GOT3 (cell line): ENCODE measurements around the gene SUB1.
"Not testable (repeated sequence)": the region's sequence is repeated elsewhere in the genome, so short reads cannot be mapped to it uniquely, and the experiment has no call there.

Experiments
- DNase-seq: peaks from one replicate; lab custom pipeline; 2025; ENCODE audit warnings: mixed read lengths; lab: John Stamatoyannopoulos, UW

Gene SUB1

GRCh38 chr5:32565145-32565544 is 20.2 kb upstream of the SUB1 start:
- no peak for DNase-seq

- DNase-seq, result no peak
Measured at GRCh38 chr5:32566319-32567111, 18.8 kb upstream of the SUB1 start.

DNA sequence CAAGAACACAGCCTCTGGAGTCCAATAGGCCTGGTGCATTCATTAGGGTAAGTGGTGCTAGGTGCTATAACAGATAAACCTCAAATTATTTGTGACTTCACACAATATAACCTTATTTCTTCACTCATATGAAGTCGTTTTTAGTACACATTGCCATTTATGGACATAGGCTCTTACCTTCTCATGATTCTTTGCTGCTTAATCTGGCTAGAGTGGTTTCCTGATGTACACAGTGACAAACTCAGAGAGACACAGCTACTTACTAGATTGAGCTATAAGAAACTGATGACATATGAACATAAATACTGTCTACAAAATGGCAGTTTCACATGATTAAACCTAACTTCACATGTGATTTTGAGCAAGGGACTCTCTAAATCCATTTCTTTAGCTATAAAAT is 14.2 kb upstream of the SUB1 start:
- DNase-seq, result no peak

- no peak for DNase-seq
Measured at GRCh38 chr5:32572778-32573480, 12.4 kb upstream of the SUB1 start.

GRCh38 chr5:32573481-32573854 is 11.9 kb upstream of the SUB1 start:
- not testable (repeated sequence) for DNase-seq

DNA sequence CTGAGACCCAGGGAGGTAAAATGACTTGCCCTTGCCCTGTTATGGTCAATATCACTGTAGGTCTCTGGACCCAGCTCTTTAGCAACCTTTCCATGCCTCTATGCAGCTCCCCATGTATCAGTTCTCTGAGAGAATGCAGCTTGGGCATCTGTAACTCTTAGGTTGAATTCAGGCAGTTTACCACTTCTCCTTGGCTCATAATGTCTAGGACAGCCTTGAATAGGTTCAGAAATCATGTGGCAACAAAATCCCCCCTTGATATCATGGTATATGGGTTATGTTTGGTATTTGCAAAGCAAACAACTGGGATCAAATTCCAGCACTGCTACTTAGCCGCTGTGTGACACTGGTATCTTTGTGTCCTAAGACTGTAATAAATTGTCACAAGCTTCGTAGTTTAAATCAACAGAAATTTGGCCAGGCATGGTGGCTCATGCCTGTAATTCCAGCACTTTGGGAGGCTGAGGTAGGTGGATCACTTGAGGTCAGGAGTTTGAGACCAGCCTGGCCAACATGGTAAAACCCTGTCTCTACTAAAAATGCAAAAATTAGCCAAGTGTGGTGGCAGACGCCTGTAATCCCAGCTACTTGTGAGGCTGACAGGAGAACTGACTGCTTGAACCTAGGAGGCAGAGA is 10.7 kb upstream of the SUB1 start:
- DNase-seq, result no peak

DNA sequence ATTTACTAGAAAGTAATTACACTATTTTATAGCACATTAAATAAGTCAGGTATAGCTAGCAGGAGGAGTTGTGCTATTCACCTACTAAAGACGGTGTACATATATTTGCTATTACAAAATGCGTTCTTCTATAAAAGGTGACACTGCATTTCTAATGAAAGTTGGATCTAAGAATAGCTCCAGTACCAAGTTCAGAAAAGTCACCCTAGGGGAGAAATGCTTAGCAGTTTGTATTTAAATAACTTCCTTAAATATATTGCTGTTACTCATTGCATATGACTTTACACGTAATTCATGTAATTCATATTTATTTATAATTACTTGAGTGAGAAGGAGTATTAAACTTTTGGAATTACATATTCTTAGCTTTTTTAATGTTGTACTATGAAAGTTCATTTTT is 7.0 kb upstream of the SUB1 start:
- no peak for DNase-seq

GRCh38 chr5:32578764-32579163 is 6.6 kb upstream of the SUB1 start:
- DNase-seq, result no peak

GRCh38 chr5:32581010-32581785 is 4.2 kb upstream of the SUB1 start:
- DNase-seq, result no peak

GRCh38 chr5:32583582-32584232 is 1.6 kb upstream of the SUB1 start:
- DNase-seq, result no peak

GRCh38 chr5:32584646-32585045 is 711 bp upstream of the SUB1 start:
- DNase-seq, result no peak

DNA sequence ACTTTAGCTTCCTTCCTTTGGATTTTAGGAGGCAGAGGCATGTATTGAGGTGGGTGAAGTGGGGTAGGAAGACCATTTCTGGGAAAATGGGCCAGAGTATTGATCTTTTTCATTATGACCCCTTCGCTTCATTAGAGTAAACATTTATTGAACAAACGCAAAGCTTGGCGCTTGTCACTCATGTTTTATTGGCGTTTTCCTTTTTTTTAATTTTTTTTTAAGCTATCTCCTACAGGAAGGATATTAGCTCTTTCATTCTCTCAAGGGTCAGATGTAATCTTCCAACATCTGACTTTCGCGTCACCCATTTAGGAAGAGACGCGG is 273 bp upstream of the SUB1 start:
- DNase-seq, result no peak

DNA sequence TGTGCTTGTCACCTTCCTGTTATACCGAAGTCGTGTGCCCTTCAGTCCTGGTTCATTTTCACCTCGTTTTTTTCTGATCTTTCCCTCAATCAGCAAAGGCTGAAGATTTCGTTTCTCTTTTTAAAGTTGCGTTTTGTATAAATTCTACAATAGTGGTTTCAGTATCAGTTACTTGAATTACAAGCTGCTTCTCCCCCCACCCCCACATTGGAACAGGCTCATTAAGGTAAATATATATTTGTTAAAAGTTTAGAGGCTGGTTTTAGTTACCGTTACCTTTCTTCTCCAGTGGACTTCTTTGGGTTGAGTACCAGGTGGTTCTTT is 881 bp downstream of the SUB1 start:
- DNase-seq, result no peak

DNA sequence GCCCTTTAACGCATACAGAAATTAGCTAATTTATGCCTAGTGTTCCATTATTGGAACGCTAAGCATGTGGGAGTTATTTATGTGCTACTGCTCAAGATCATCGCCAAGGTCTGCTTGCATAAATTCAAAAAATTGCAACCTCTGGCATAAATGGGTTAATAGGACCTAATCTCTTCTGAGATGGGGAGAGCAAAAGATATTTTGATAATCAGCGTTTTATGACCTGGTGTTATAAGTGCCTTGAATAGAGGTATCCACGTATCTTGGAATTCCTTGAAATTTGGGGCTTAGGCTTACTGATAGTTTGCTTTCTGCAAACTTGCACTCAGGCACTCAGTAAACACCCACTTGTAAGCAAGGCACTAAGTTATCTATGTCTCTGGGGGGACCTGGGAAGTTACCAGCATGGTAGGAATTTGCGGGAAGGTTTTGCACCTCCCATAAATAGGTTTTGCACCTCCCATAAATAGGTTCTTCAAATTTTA is 1.8 kb downstream of the SUB1 start:
- no peak for DNase-seq

DNA sequence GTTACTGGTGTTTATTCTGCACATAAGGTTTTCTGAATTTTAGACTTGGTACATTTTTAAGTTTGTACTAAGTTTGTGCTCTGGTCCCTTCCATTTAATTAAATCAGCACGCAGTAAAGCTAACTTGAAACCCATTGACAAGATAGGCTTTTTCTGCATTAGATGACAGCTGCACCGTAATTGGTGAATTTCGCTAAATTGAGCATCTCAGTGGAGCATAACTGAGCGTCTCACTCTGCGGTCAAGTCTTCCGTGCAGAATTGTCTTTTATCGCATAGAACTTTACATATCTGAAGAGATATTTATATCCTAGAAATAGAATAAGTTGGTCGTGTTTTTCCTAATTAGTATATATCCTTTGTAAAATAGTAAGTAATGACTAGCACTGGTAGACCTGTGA is 4.1 kb downstream of the SUB1 start:
- no peak for DNase-seq

DNA sequence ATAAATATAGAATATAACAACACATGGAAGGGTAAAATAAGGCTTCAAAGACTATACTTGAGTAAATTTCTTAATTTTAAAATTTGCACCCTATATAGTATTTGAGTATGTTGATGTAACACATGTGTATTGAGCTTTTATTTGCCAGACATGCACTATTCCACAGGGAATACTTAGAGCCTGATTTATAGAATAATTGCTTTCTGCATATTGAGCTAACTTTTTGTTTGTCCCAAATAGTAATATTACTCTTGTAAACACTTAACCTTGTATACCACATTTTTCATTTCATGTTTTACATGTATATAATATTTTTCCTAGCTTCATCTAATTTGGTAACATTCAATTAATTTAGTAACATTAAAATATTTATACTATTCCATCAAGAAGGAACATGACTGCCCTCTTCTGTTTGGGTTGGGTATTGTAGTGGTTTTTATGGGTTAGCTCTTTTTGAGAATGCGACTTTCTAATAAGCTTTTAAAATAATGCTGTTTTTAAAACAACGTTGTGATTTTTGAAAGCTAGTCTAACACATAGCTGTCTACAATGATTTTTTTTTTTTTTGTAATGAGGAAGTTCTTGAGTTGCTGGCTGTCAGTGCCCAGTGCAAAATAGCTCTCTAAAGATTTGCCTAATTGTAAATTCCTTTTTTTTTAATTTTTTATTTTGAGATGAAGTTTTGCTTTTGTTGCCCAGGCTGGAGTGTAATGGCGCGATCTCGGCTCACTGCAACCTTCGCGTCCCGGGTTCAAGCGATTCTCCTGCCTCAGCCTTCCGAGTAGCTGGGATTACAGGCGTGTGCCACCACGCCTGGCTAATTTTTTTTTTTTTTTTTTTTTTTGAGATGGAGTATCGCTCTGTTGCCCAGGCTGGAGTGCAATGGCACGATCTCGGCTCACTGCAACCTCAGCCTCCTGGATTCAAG is 4.8 kb downstream of the SUB1 start:
- no peak for DNase-seq

DNA sequence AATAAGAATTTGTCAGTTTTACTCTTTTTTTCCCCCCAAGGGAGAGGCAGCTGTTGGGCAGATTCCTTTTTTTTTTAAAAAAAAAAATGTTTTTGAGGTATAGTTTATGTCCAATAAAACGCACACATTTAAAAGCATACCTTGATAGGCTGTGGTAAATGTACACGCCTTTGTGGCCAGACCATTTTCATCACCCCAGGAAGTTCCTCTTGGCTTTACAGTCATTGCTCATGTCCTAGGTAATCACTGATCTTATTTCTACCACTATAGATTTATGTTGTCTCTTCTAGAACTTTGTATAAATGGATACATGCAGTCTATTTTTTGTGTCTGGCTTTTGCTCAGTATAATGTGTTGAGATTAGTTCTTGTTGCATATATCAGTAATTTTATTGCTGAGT is 9.8 kb downstream of the SUB1 start:
- DNase-seq, result no peak

- no peak for DNase-seq
Measured at GRCh38 chr5:32597041-32597629, 11.8 kb downstream of the SUB1 start.

GRCh38 chr5:32598260-32598937 is 13.0 kb downstream of the SUB1 start:
- DNase-seq, result no peak

DNA sequence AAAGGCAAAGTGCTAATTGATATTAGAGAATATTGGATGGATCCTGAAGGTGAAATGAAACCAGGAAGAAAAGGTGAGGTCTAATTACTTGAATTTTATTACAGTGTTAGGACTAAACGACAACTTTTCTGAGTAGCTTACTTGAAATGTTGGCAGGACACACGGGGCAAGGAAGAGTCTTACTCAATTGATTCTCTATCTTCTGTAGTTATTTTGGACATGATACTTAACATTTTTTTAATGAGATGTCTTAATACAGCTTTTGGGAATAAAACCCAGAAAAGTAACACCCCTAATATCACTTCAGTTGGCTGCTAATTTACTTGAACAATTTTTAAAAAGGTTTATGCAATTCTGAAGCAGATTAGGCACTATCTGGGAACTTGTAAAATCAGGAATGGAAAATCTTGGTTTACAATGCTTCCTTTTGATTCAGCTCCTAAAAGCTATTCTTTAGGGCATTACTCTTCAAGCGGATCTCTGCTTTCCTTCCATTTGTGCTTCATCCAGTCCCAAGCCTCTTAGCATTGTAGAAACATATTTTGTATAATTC is 13.7 kb downstream of the SUB1 start:
- no peak for DNase-seq
